ENCODE data around the gene MAP4K4. TPM values are rescaled to one million over a fixed set of nuclear protein-coding genes. Genes with fewer than 3 reads are reported as not detected.

MAP4K4 gene
- total RNA-seq, 2 experiments from 2014 or later = 67.2 to 181 TPM

DNA sequence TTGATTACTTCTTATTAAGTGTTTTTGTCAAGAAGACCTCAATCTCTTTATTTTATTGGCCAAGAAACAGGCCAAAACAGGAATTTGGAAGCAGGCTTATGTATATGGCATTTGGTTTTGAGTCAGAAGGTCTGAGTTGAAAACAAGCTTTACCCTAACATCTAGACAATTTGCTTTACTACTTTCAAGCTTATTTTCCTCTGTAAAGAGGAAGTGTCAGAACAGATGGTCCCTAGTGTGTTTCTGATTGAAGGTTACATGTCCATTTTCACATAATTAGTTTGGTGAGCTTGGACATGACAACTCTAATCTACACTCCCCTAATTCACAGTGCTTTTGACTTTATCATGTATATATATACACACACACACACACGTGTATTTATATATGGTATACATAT lies 19.8 kb upstream of the MAP4K4 start:
- Histone ChIP-seq H3K4me1 (ENCODE audit: insufficient read depth, low read length, poor library complexity, severe bottlenecking) (no peaks in the 10 kb centered on the region), H3K9me2 (ENCODE audit: insufficient read depth, low read length) (no peaks in the 10 kb centered on the region), H3K27ac (ENCODE audit: low read depth, low read length, poor library complexity, severe bottlenecking) (no peak overlapping the region), H3K4me3 (ENCODE audit: low read depth, low read length, poor library complexity, severe bottlenecking) (no peak overlapping the region), H3K36me3 (ENCODE audit: insufficient read depth, low read length) (no peaks in the 10 kb centered on the region), H2AFZ (ENCODE audit: low read length) (no peak overlapping the region), H3K4me2 (ENCODE audit: low read length) (no peak overlapping the region), H3K79me2 (ENCODE audit: insufficient read depth, low read depth, low read length) (no peaks in the 10 kb centered on the region), H3K9me3 (ENCODE audit: low read length) (peaks cover 3% of the 10 kb centered on the region; the same call in 1 of the 2 replicates), H4K20me1 (ENCODE audit: insufficient read depth, low read length) (no peaks in the 10 kb centered on the region)
- ChIA-PET CTCF (ENCODE audit: unreplicated experiment) (no interaction called here), POLR2A (interaction anchor here (0.9 to 1.0 kb wide), 2 partner anchors 16 to 17 kb away, joined by 3 read pairs; no protein-coding TSS in a partner anchor)
- no peak for TF ChIP-seq EZH2phosphoT487 (IDR thresholded peaks at IDR 0.05; ENCODE audit: borderline replicate concordance, low read depth, low read length)
- TF ChIP-seq, protein P1, sequence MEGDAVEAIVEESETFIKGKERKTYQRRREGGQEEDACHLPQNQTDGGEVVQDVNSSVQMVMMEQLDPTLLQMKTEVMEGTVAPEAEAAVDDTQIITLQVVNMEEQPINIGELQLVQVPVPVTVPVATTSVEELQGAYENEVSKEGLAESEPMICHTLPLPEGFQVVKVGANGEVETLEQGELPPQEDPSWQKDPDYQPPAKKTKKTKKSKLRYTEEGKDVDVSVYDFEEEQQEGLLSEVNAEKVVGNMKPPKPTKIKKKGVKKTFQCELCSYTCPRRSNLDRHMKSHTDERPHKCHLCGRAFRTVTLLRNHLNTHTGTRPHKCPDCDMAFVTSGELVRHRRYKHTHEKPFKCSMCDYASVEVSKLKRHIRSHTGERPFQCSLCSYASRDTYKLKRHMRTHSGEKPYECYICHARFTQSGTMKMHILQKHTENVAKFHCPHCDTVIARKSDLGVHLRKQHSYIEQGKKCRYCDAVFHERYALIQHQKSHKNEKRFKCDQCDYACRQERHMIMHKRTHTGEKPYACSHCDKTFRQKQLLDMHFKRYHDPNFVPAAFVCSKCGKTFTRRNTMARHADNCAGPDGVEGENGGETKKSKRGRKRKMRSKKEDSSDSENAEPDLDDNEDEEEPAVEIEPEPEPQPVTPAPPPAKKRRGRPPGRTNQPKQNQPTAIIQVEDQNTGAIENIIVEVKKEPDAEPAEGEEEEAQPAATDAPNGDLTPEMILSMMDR (conservative IDR thresholded peaks at IDR 0.05; ENCODE audit: low read length) = no peak
- BruUV-seq (replicated peaks) = no TSS peak
- intact Hi-C loops (cut with micrococcal nuclease; ENCODE audit: unreplicated experiment) = no loop called here
- DNase-seq (ENCODE audit: low spot score) = no peak

DNA sequence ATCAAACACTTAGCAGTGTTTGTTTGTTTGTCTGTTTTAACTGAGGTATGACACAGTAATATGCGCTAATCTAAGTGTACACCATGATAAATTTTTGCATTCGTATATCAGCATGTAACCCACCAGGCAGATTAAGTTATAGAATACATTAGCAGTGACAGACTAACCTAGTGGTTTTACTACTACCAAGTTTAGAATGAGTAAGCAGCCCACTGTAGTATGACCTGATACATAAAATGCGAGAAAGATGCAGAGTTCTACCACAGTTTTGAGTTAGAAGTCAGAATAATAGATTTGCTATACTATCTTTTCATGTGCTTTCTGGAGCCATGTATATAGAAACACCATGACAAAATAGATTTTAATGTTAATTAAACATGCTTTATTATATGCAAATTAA lies 19.1 kb upstream of the MAP4K4 start:
- intact Hi-C loops (cut with micrococcal nuclease; ENCODE audit: unreplicated experiment) = no loop called here
- Histone ChIP-seq H3K4me3 (ENCODE audit: low read depth, low read length, poor library complexity, severe bottlenecking) (no peak overlapping the region), H3K9me2 (ENCODE audit: insufficient read depth, low read length) (no peaks in the 10 kb centered on the region), H3K9me3 (ENCODE audit: low read length) (no peaks in the 10 kb centered on the region), H3K4me1 (ENCODE audit: insufficient read depth, low read length, poor library complexity, severe bottlenecking) (no peaks in the 10 kb centered on the region), H4K20me1 (ENCODE audit: insufficient read depth, low read length) (no peaks in the 10 kb centered on the region), H3K27ac (ENCODE audit: low read depth, low read length, poor library complexity, severe bottlenecking) (no peak overlapping the region), H3K36me3 (ENCODE audit: insufficient read depth, low read length) (no peaks in the 10 kb centered on the region), H2AFZ (ENCODE audit: low read length) (no peak overlapping the region), H3K79me2 (ENCODE audit: insufficient read depth, low read depth, low read length) (no peaks in the 10 kb centered on the region), H3K4me2 (ENCODE audit: low read length) (no peak overlapping the region)
- no peak for DNase-seq (ENCODE audit: low spot score)
- POLR2A ChIA-PET = no interaction called here
- CTCF ChIA-PET (ENCODE audit: unreplicated experiment) = no interaction called here
- BruUV-seq (replicated peaks) = no TSS peak
- no peak for TF ChIP-seq EZH2phosphoT487 (IDR thresholded peaks at IDR 0.05; ENCODE audit: borderline replicate concordance, low read depth, low read length)
- TF ChIP-seq, protein P1 (conservative IDR thresholded peaks at IDR 0.05; ENCODE audit: low read length) = no peak

DNA sequence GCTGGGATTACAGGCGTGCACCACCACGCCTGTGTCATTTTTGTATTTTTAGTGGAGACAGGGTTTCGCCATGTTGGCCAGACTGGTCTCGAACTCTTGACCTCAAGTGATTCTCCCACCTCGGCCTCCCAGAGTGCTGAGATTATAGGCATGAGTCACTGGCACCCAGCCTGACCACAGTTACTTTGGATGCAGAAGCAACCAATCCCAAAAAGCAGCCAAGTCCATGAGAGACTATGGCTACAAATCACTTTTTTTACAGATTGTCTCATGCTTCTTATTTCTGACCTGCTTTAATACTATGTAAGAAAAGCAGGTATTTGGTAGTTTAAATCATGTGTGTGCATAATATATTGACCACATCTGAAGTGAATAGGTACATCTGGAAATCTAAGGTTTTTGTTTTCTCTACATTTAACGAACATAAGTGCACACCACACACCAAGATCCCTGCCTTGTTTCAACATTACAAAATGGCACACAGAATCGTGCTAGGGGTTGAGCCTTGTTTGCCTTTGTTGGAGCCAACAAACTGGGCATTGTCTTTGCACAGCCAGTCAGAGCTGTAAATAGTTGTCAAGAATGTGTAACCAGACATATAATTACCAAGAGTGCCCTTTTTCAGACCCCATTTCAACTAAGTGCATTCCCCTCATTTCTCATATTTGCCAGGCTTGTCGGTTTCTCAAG lies 18.3 kb upstream of the MAP4K4 start:
- ChIA-PET CTCF (ENCODE audit: unreplicated experiment) (no interaction called here), POLR2A (no interaction called here)
- BruUV-seq (replicated peaks) = no TSS peak
- no peaks in the 10 kb centered on the region for H3K79me2 ChIP-seq (ENCODE audit: insufficient read depth, low read depth, low read length)
- TF ChIP-seq, protein P1 (conservative IDR thresholded peaks at IDR 0.05; ENCODE audit: low read length) = no peak
- no peak for TF ChIP-seq EZH2phosphoT487 (IDR thresholded peaks at IDR 0.05; ENCODE audit: borderline replicate concordance, low read depth, low read length)
- no peak for DNase-seq (ENCODE audit: low spot score)
- H3K27ac ChIP-seq (ENCODE audit: low read depth, low read length, poor library complexity, severe bottlenecking) = no peak overlapping the region
- H3K36me3 ChIP-seq (ENCODE audit: insufficient read depth, low read length) = no peaks in the 10 kb centered on the region
- no peak overlapping the region for H2AFZ ChIP-seq (ENCODE audit: low read length)
- H3K9me2 ChIP-seq (ENCODE audit: insufficient read depth, low read length) = no peaks in the 10 kb centered on the region
- no peak overlapping the region for H3K4me3 ChIP-seq (ENCODE audit: low read depth, low read length, poor library complexity, severe bottlenecking)
- no peak overlapping the region for H3K4me2 ChIP-seq (ENCODE audit: low read length)
- H3K9me3 ChIP-seq (ENCODE audit: low read length) = no peaks in the 10 kb centered on the region
- no peaks in the 10 kb centered on the region for H3K4me1 ChIP-seq (ENCODE audit: insufficient read depth, low read length, poor library complexity, severe bottlenecking)
- no peaks in the 10 kb centered on the region for H4K20me1 ChIP-seq (ENCODE audit: insufficient read depth, low read length)
- intact Hi-C loops (cut with micrococcal nuclease; ENCODE audit: unreplicated experiment) = no loop called here
